H1 (cell line): ENCODE results near the gene GAK. TPM values are rescaled to one million over a fixed set of nuclear protein-coding genes. Genes with fewer than 3 reads are reported as not detected.

Source experiments
- CTCF ChIA-PET: fragments of 300-600 bp; sonication (Branson Sonifier 250); formaldehyde crosslinking; loops from one replicate; lab custom pipeline; 2021; ENCODE audit not compliant: partially characterized antibody; lab: Charles Lee
- POLR2A ChIA-PET: fragments of 300-600 bp; sonication (Branson Sonifier 250); formaldehyde crosslinking; loops from one replicate; lab custom pipeline; 2021; ENCODE audit warnings: inconsistent platforms; ENCODE audit not compliant: partially characterized antibody; lab: Charles Lee
- DNase-seq, 2 experiments: peaks; one replicate each; pipeline versions ENCODE4 v3.0.0 to v3.0.0-alpha.2; 2010 to 2022; ENCODE audit warnings: low spot score in 2 of 2, low read depth in 1 of 2, mixed read lengths in 1 of 2
- FAIRE-seq: peaks from 2 replicates; lab custom pipeline; 2011; peaks lifted over from hg19 to GRCh38; lab: Jason Lieb, UNC
- H2AFZ ChIP-seq: 2 replicates; pipeline ENCODE4 v1.8.1; 2012; ENCODE audit warnings: low read length, inconsistent platforms
- H2AK5ac ChIP-seq: 2 replicates; pipeline ENCODE4 v1.6.1; 2013; ENCODE audit warnings: low read depth, low read length
- H2BK120ac ChIP-seq: replicated peaks from 2 replicates; pipeline ENCODE3; 2013; ENCODE audit warnings: low read depth, low read length, inconsistent platforms
- H2BK12ac ChIP-seq: 2 replicates; pipeline ENCODE4 v1.6.1; 2013; ENCODE audit warnings: low read depth, low read length
- H2BK15ac ChIP-seq: 2 replicates; pipeline ENCODE4 v1.6.1; 2013; ENCODE audit warnings: low read length
- H2BK20ac ChIP-seq: 2 replicates; pipeline ENCODE4 v1.6.1; 2013; ENCODE audit warnings: low read length
- H2BK5ac ChIP-seq: 2 replicates; pipeline ENCODE4 v1.6.1; 2013; ENCODE audit warnings: low read depth, low read length
- H3K14ac ChIP-seq: 2 replicates; pipeline ENCODE4 v1.6.1; 2013; ENCODE audit warnings: inconsistent platforms; ENCODE audit not compliant: insufficient read length
- H3K18ac ChIP-seq: 2 replicates; pipeline ENCODE4 v1.6.1; 2013; ENCODE audit warnings: low read length; ENCODE audit errors: extremely low read depth
- H3K23ac ChIP-seq: 2 replicates; pipeline ENCODE4 v1.6.1; 2013; ENCODE audit warnings: inconsistent platforms; ENCODE audit not compliant: insufficient read length
- H3K23me2 ChIP-seq: 2 replicates; pipeline ENCODE4 v1.6.1; 2013; ENCODE audit warnings: low read depth, low read length
- H3K27ac ChIP-seq: 2 replicates; pipeline ENCODE4 v1.6.1; 2011; ENCODE audit warnings: low read depth, low read length, inconsistent platforms
- H3K27me3 ChIP-seq, 4 experiments: replicated peaks in 1 of 4; 1 replicate in 1 of 4; 2 replicates in 3 of 4; pipeline versions ENCODE4 v1.6.1 to v1.8.1; 2011 to 2013; ENCODE audit warnings: low read length in 3 of 4, mild to moderate bottlenecking in 3 of 4, inconsistent platforms in 2 of 4, mixed read lengths in 2 of 4, moderate library complexity in 1 of 4; ENCODE audit not compliant: control insufficient read depth in 3 of 4, insufficient read depth in 3 of 4; ENCODE audit errors: extremely low read depth in 1 of 4
- H3K36me3 ChIP-seq, 4 experiments: 2 replicates each; pipeline versions ENCODE4 v1.6.1 to v1.8.1; 2011 to 2013; ENCODE audit warnings: mild to moderate bottlenecking in 4 of 4, low read length in 3 of 4, moderate library complexity in 2 of 4, control low read depth in 1 of 4, inconsistent platforms in 1 of 4; ENCODE audit not compliant: insufficient read depth in 4 of 4, control insufficient read depth in 2 of 4
- H3K4ac ChIP-seq: replicated peaks from 2 replicates; pipeline ENCODE3; 2013; ENCODE audit warnings: low read length, low read depth, mixed read lengths, inconsistent platforms; ENCODE audit not compliant: insufficient read length
- H3K4me1 ChIP-seq, 4 experiments: replicated peaks in 1 of 4; 1 replicate in 1 of 4; 2 replicates in 3 of 4; pipeline versions ENCODE4 v1.6.1 to v1.8.1; 2011 to 2013; ENCODE audit warnings: low read length in 3 of 4, inconsistent platforms in 2 of 4, mixed read lengths in 1 of 4; ENCODE audit not compliant: insufficient read depth in 4 of 4, control insufficient read depth in 3 of 4
- H3K4me2 ChIP-seq, 2 experiments: 2 replicates each; pipeline versions ENCODE4 v1.6.1 to v1.8.1; 2011 to 2013; ENCODE audit warnings: low read depth in 2 of 2, low read length in 2 of 2, control low read depth in 1 of 2, inconsistent platforms in 1 of 2, mild to moderate bottlenecking in 1 of 2; ENCODE audit not compliant: insufficient read depth in 1 of 2
- H3K4me3 ChIP-seq, 4 experiments: fragments of 200-600, 300-600 bp in 1 of 4; sonication (generic), shearing (Covaris generic), sonication (Bioruptor Twin) in 1 of 4; 2 replicates each; pipeline versions ENCODE4 v1.5.1 to v1.8.1; 2011 to 2016; ENCODE audit warnings: low read length in 4 of 4, low read depth in 3 of 4, control low read depth in 2 of 4, inconsistent platforms in 2 of 4, mild to moderate bottlenecking in 2 of 4, mixed read lengths in 1 of 4, moderate library complexity in 1 of 4; ENCODE audit not compliant: insufficient read depth in 2 of 4; ENCODE audit errors: extremely low read depth in 1 of 4
- H3K56ac ChIP-seq: replicated peaks from 2 replicates; pipeline ENCODE3; 2013; ENCODE audit warnings: low read depth, mild to moderate bottlenecking, mixed read lengths, low read length, inconsistent platforms; ENCODE audit not compliant: insufficient read length
- H3K79me1 ChIP-seq: 2 replicates; pipeline ENCODE4 v1.6.1; 2013; ENCODE audit warnings: low read depth, low read length, control low read depth
- H3K79me2 ChIP-seq, 2 experiments: 2 replicates each; pipeline versions ENCODE4 v1.6.1 to v1.8.1; 2012 to 2013; ENCODE audit warnings: low read length in 2 of 2, mild to moderate bottlenecking in 2 of 2, inconsistent platforms in 1 of 2; ENCODE audit not compliant: insufficient read depth in 2 of 2, control insufficient read depth in 1 of 2
- H3K9ac ChIP-seq, 4 experiments: replicated peaks in 1 of 4; 1 replicate in 1 of 4; 2 replicates in 3 of 4; pipeline versions ENCODE4 v1.6.1 to v1.8.1; 2011 to 2013; ENCODE audit warnings: low read depth in 3 of 4, low read length in 3 of 4, control low read depth in 2 of 4, mild to moderate bottlenecking in 2 of 4, moderate library complexity in 2 of 4, inconsistent platforms in 1 of 4; ENCODE audit errors: extremely low read depth in 1 of 4
- H3K9me3 ChIP-seq, 2 experiments: 2 replicates each; pipeline versions ENCODE4 v1.6.1 to v1.8.1; 2012 to 2013; ENCODE audit warnings: mild to moderate bottlenecking in 2 of 2, moderate library complexity in 2 of 2, control low read depth in 1 of 2, inconsistent platforms in 1 of 2, low read depth in 1 of 2, low read length in 1 of 2, mixed read lengths in 1 of 2; ENCODE audit not compliant: insufficient read depth in 2 of 2
- H4K20me1 ChIP-seq, 2 experiments: replicated peaks in 1 of 2; 2 replicates each; pipeline versions ENCODE3 to v1.8.1; 2011 to 2013; ENCODE audit warnings: inconsistent platforms in 2 of 2, low read length in 2 of 2, mild to moderate bottlenecking in 1 of 2; ENCODE audit not compliant: insufficient read depth in 2 of 2, control insufficient read depth in 1 of 2
- H4K5ac ChIP-seq: 2 replicates; pipeline ENCODE4 v1.6.1; 2013; ENCODE audit warnings: low read length, low read depth, mixed read lengths, inconsistent platforms; ENCODE audit not compliant: insufficient read length
- H4K8ac ChIP-seq: 2 replicates; pipeline ENCODE4 v1.8.0; 2013; ENCODE audit warnings: mild to moderate bottlenecking, moderate library complexity, low read length, inconsistent platforms; ENCODE audit not compliant: insufficient read depth; ENCODE audit errors: extremely low read depth
- H4K91ac ChIP-seq: replicated peaks from 2 replicates; pipeline ENCODE3; 2013; ENCODE audit warnings: low read length, mixed read lengths, inconsistent platforms; ENCODE audit not compliant: insufficient read length
- GABPA ChIP-seq: IDR thresholded peaks from 2 replicates; pipeline ENCODE4 v1.6.1; 2011; ENCODE audit warnings: mild to moderate bottlenecking, low read length, moderate library complexity, borderline replicate concordance; ENCODE audit not compliant: insufficient read depth
- WGBS, 2 experiments: shearing (Covaris generic) in 1 of 2; methylation state at CpG; one replicate each; pipeline versions ENCODE4 v1.1.6 to v1.1.7; 2013 to 2015; ENCODE audit warnings: low lambda C conversion rate in 2 of 2, mixed read lengths in 2 of 2, inconsistent platforms in 1 of 2, low coverage in 1 of 2, missing lambda C conversion rate in 1 of 2; ENCODE audit not compliant: insufficient replicate concordance in 2 of 2, insufficient coverage in 1 of 2, insufficient read length in 1 of 2; ENCODE audit errors: extremely low coverage in 1 of 2, missing lambda C conversion rate in 1 of 2; 5-methylcytosine and 5-hydroxymethylcytosine counted together
- polyA plus RNA-seq, 7 experiments: library from polyadenylated mRNA; depleted of rRNA in 3 of 7; stranded (reverse) in 5 of 7; unstranded in 2 of 7; fragments of >200 nt in 5 of 7; fragments of 200-250 nt in 2 of 7; gene quantifications; 1 replicate in 5 of 7; 2 replicates in 1 of 7; 4 replicates in 1 of 7; pipeline versions ENCODE4 v1.2.1 to v1.2.3, GENCODE V29; 2011 to 2013; ENCODE audit warnings: missing spikeins in 2 of 7, mixed read lengths in 2 of 7
- total RNA-seq: library from RNA; stranded (reverse); fragmentation: NEBNext Ultra II Directional; extraction: Animal tissue kit (Norgen Biotek cat#: 25700); gene quantifications from 2 replicates; pipeline ENCODE4 v1.2.1, GENCODE V29; 2021

GAK gene
- total and polyA plus RNA-seq, 2 of the 8 experiments (the other 6 are each of a cell fraction or from before 2014, with no cell fraction given), result 31.5 to 70.8 TPM

DNA sequence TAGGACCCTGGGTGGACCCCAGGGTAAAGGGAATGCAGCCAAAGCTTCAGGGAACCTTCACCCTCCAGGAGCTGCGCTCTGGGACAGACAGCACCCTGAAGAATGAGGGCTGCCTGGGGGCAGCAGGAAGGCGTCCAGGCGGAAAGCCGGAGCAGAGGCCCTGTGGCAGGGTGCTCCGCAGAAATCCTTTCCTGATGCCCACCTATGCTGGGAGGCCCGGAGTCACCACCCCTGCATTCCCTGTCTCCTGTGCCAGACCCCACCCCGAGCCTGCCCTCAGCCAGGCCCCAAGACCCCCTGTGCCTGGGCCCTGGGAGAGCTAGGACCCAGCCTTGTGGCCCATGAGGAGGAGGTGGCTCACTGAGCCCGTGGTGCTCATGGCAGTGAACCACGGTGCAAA lies 42.6 kb upstream of the GAK start:
- Histone ChIP-seq H2BK15ac (no peak overlapping the region), H3K79me2 (no peaks in the 10 kb centered on the region), H3K4me2 (no peak overlapping the region), H3K23me2 (peaks cover 5% of the 10 kb centered on the region; the same call in 1 of the 2 replicates), H2AK5ac (no peak overlapping the region), H3K27ac (no peak overlapping the region), H4K8ac (no peak overlapping the region), H2BK12ac (no peak overlapping the region), H2BK120ac (no peak overlapping the region), H3K4me3 (no peak overlapping the region), H4K5ac (no peak overlapping the region), H3K4ac (no peak overlapping the region), H3K14ac (no peak overlapping the region), H3K79me1 (no peaks in the 10 kb centered on the region), H3K56ac (no peak overlapping the region), H3K9ac (no peak overlapping the region), H2BK20ac (no peak overlapping the region), H3K27me3 (peaks cover 0 to 31% (median 21%) of the 10 kb centered on the region in 4 experiments; a peak in 5 of 7 replicates), H3K9me3 (peaks cover 5 to 11% of the 10 kb centered on the region in 2 experiments; a peak in 1 of 4 replicates), H3K18ac (no peak overlapping the region), H3K36me3 (no peaks in the 10 kb centered on the region), H2AFZ (no peak overlapping the region), H2BK5ac (no peak overlapping the region), H3K23ac (no peak overlapping the region), H4K20me1 (peaks cover 3 to 11% of the 10 kb centered on the region in 2 experiments), H4K91ac (no peak overlapping the region), H3K4me1 (peaks cover 0 to 9% (median 1%) of the 10 kb centered on the region in 4 experiments; a peak in 3 of 7 replicates)
- ChIA-PET POLR2A (interaction anchor here (1.0 kb wide), 1 partner anchor 16 kb away, joined by 3 read pairs; no protein-coding TSS in a partner anchor), CTCF (interaction anchor here (1.0 kb wide), 1 partner anchor 24 kb away, joined by 3 read pairs; no protein-coding TSS in a partner anchor)
- no peak for DNase-seq
- WGBS, 2 experiments, result 95% methylated on average over 9 of the region's 9 CpGs; no CpG with 5 or more reads in 1 of the 2 experiments
- TF ChIP-seq GABPA, result no peak
- no peak for FAIRE-seq
